Natural killer cell (primary cell): Measurements from ENCODE around the gene IL1RAP. TPM values are rescaled to one million over a fixed set of nuclear protein-coding genes. Genes with fewer than 3 reads are reported as not detected.
A peak's percentile ranks its signal among the peaks of the same experiment; 100 is the strongest.

Experiments
- ATAC-seq, 3 donors: fragments of 150-1000 bp in 2 of 3; fragments of 200-7000 bp in 1 of 3; cut with Tn5 transposase; 1 replicate in 1 of 3; 2 replicates in 2 of 3; pipeline ENCODE4 v1.10.0; 2021; ENCODE audit warnings: mild to moderate bottlenecking in 2 of 3, moderate library complexity in 2 of 3
- DNase-seq, 2 donors: peaks; one replicate each; pipeline versions ENCODE4 v3.0.0 to v3.0.0-alpha.2; 2013 to 2021; ENCODE audit warnings: mixed read lengths in 1 of 2
- H3K27ac ChIP-seq: one replicate; pipeline ENCODE4 v1.5.1; 2013; ENCODE audit warnings: mild to moderate bottlenecking, low read length
- H3K27me3 ChIP-seq: one replicate; pipeline ENCODE4 v1.6.1; 2013; ENCODE audit warnings: low read length; ENCODE audit not compliant: control insufficient read depth, insufficient read depth
- H3K36me3 ChIP-seq: one replicate; pipeline ENCODE4 v1.6.1; 2013; ENCODE audit warnings: low read length; ENCODE audit not compliant: control insufficient read depth, insufficient read depth
- H3K4me1 ChIP-seq: one replicate; pipeline ENCODE4 v1.6.1; 2013; ENCODE audit warnings: low read length; ENCODE audit not compliant: control insufficient read depth, insufficient read depth
- H3K4me3 ChIP-seq: one replicate; pipeline ENCODE4 v1.5.1; 2013; ENCODE audit warnings: low read length
- H3K9me3 ChIP-seq: one replicate; pipeline ENCODE4 v1.6.1; 2013; ENCODE audit warnings: low read length; ENCODE audit not compliant: control insufficient read depth, insufficient read depth
- H3K27ac Mint-ChIP-seq, 2 donors: one replicate each; pipeline ENCODE4 v1.8.0; 2022; ENCODE audit warnings: mild to moderate bottlenecking in 2 of 2, mixed read lengths in 2 of 2, moderate library complexity in 1 of 2
- H3K27me3 Mint-ChIP-seq, 2 donors: one replicate each; pipeline ENCODE4 v1.8.0; 2022; ENCODE audit warnings: low read depth in 2 of 2, mixed read lengths in 2 of 2
- H3K36me3 Mint-ChIP-seq: one replicate; pipeline ENCODE4 v1.8.0; 2022; ENCODE audit warnings: mixed read lengths
- H3K4me1 Mint-ChIP-seq, 2 donors: one replicate each; pipeline ENCODE4 v1.8.0; 2022; ENCODE audit warnings: mixed read lengths in 2 of 2
- H3K4me3 Mint-ChIP-seq: one replicate; pipeline ENCODE4 v1.8.0; 2022; ENCODE audit warnings: mild to moderate bottlenecking, moderate library complexity, mixed read lengths
- H3K9me3 Mint-ChIP-seq, 2 donors: one replicate each; pipeline ENCODE4 v1.8.0; 2022; ENCODE audit warnings: mixed read lengths in 2 of 2
- WGBS: methylation state at CpG from one replicate; pipeline ENCODE4 v1.1.7; 2013; ENCODE audit warnings: missing lambda C conversion rate; ENCODE audit not compliant: insufficient coverage; 5-methylcytosine and 5-hydroxymethylcytosine counted together
- intact Hi-C: fragments of 100-400 bp; cut with micrococcal nuclease; formaldehyde crosslinking; loops from one replicate; pipeline ENCODE4 v1.14.2; 2022
- total RNA-seq, 4 donors: library from RNA; stranded (reverse); fragments of 120-200 nt in 1 of 4; gene quantifications; one replicate each; pipeline versions ENCODE4 v1.2.3 to v1.2.4, GENCODE V29; 2013 to 2022
- TF ChIP-seq, protein P1 (sequence below): fragments of 200-600 bp; IDR thresholded peaks from one replicate; pipeline ENCODE4 v1.8.0; 2022; ENCODE audit warnings: antibody characterized with exemption

The IL1RAP gene
- total RNA-seq, 3 donors from 2014 or later (not counting 1 experiment from before 2014, with no cell fraction given): 11.4 to 19.8 (median 15.1) TPM

- ATAC-seq: peak in 2 of 3 donors; percentile 57 to 76
- Histone ChIP-seq H3K27me3 (no peaks in the 10 kb centered on the region), H3K4me3 (no peak overlapping the region), H3K36me3 (no peaks in the 10 kb centered on the region), H3K9me3 (no peaks in the 10 kb centered on the region), H3K27ac (no peak overlapping the region), H3K4me1 (no peaks in the 10 kb centered on the region)
- H3K9me3 Mint-ChIP-seq: no peaks in the 10 kb centered on the region
- H3K4me3 Mint-ChIP-seq: no peak overlapping the region
- TF ChIP-seq, protein P1, sequence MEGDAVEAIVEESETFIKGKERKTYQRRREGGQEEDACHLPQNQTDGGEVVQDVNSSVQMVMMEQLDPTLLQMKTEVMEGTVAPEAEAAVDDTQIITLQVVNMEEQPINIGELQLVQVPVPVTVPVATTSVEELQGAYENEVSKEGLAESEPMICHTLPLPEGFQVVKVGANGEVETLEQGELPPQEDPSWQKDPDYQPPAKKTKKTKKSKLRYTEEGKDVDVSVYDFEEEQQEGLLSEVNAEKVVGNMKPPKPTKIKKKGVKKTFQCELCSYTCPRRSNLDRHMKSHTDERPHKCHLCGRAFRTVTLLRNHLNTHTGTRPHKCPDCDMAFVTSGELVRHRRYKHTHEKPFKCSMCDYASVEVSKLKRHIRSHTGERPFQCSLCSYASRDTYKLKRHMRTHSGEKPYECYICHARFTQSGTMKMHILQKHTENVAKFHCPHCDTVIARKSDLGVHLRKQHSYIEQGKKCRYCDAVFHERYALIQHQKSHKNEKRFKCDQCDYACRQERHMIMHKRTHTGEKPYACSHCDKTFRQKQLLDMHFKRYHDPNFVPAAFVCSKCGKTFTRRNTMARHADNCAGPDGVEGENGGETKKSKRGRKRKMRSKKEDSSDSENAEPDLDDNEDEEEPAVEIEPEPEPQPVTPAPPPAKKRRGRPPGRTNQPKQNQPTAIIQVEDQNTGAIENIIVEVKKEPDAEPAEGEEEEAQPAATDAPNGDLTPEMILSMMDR: no peak
- H3K27me3 Mint-ChIP-seq: no peaks in the 10 kb centered on the region
- peak overlapping the region; percentile 57 to 82 for H3K27ac Mint-ChIP-seq
- intact Hi-C loops: no loop called here
- H3K4me1 Mint-ChIP-seq: peaks cover 22 to 26% of the 10 kb centered on the region in 2 donors
- no peaks in the 10 kb centered on the region for H3K36me3 Mint-ChIP-seq
- 69% methylated on average over 6 of the region's 6 CpGs for WGBS
- DNase-seq: peak in 1 of 2 donors; percentile 26
Observed at GRCh38 chr3:190585805-190586630, 72.1 kb downstream of the IL1RAP start.

- Mint-ChIP-seq H3K4me1 (peaks cover 22 to 26% of the 10 kb centered on the region in 2 donors), H3K36me3 (no peaks in the 10 kb centered on the region), H3K9me3 (no peaks in the 10 kb centered on the region), H3K27me3 (no peaks in the 10 kb centered on the region), H3K27ac (peak overlapping the region; percentile 57 to 82), H3K4me3 (peak overlapping the region; percentile 28)
- Histone ChIP-seq H3K4me1 (no peaks in the 10 kb centered on the region), H3K27ac (no peak overlapping the region), H3K9me3 (no peaks in the 10 kb centered on the region), H3K27me3 (no peaks in the 10 kb centered on the region), H3K36me3 (no peaks in the 10 kb centered on the region), H3K4me3 (no peak overlapping the region)
- TF ChIP-seq, protein P1: no peak
- 46% methylated on average over 4 of the region's 4 CpGs for WGBS
- intact Hi-C loops: no loop called here
- ATAC-seq (peak; percentile 78 to 80 (median 79)), DNase-seq (peak in 1 of 2 donors; percentile 22)
Observed at GRCh38 chr3:190586631-190587011, 72.7 kb downstream of the IL1RAP start.

DNA sequence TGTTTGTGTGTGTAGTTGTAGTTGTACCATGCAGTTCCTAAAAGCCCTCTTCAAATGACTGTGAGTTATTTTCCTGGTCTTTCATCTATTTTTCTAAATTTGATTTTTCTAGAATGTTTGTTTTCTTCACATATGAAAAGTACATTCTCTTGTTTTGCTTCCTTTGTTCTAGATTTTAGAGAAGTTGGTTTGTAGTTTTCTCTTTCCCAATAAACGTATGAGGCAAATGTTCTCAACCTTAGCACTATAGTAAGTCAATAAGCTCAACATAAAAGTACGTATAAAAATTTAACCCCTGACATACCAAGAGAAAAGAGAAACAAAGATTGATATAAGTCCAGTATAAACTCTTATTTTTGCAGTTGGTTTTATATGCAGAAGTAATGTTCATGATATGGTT lies 74.7 kb downstream of the IL1RAP start:
- Histone ChIP-seq H3K27ac (no peak overlapping the region), H3K36me3 (no peaks in the 10 kb centered on the region), H3K27me3 (no peaks in the 10 kb centered on the region), H3K9me3 (no peaks in the 10 kb centered on the region), H3K4me3 (no peak overlapping the region), H3K4me1 (no peaks in the 10 kb centered on the region)
- no CpG with 5 or more reads among the region's 2 CpGs for WGBS
- H3K4me3 Mint-ChIP-seq: no peak overlapping the region
- intact Hi-C loops: no loop called here
- H3K27ac Mint-ChIP-seq: no peak overlapping the region
- DNase-seq (no peak), ATAC-seq (no peak)
- no peaks in the 10 kb centered on the region for H3K36me3 Mint-ChIP-seq
- H3K9me3 Mint-ChIP-seq: no peaks in the 10 kb centered on the region
- no peaks in the 10 kb centered on the region for H3K27me3 Mint-ChIP-seq
- TF ChIP-seq, protein P1: no peak
- peaks cover 26 to 31% of the 10 kb centered on the region in 2 donors for H3K4me1 Mint-ChIP-seq
